Neural progenitor cell (in vitro differentiated cells): ENCODE data around the gene LRP1B. TPM values are rescaled to one million over a fixed set of nuclear protein-coding genes. Genes with fewer than 3 reads are reported as not detected.

Experiments
- DNase-seq: peaks from one replicate; pipeline ENCODE4 v3.0.0-alpha.2; 2016; ENCODE audit warnings: low spot score
- H2AFZ ChIP-seq: fragments of 200-600 bp; sonication (generic); replicated peaks from 2 replicates; pipeline ENCODE4 v1.6.1; 2016; ENCODE audit warnings: antibody characterized with exemption
- H3F3A ChIP-seq: fragments of 200-600 bp; sonication (generic); 2 replicates; pipeline ENCODE4 v1.6.1; 2016; ENCODE audit warnings: antibody characterized with exemption, low read depth
- H3K27ac ChIP-seq: fragments of 200-600 bp; sonication (generic); 2 replicates; pipeline ENCODE4 v1.5.1; 2016; ENCODE audit warnings: mild to moderate bottlenecking
- H3K27me3 ChIP-seq: fragments of 200-600 bp; sonication (generic); 2 replicates; pipeline ENCODE4 v1.6.1; 2016; ENCODE audit warnings: mild to moderate bottlenecking, moderate library complexity
- H3K36me3 ChIP-seq: fragments of 200-600 bp; sonication (generic); 2 replicates; pipeline ENCODE4 v1.5.1; 2016
- H3K4me1 ChIP-seq: fragments of 200-600 bp; sonication (generic); 2 replicates; pipeline ENCODE4 v1.6.1; 2016; ENCODE audit warnings: mixed run types
- H3K4me2 ChIP-seq: fragments of 200-600 bp; sonication (generic); 2 replicates; pipeline ENCODE4 v1.6.1; 2016
- H3K4me3 ChIP-seq: fragments of 200-600 bp; sonication (generic); 2 replicates; pipeline ENCODE4 v1.5.1; 2016
- H3K79me2 ChIP-seq: fragments of 200-600 bp; sonication (generic); 2 replicates; pipeline ENCODE4 v1.6.1; 2016; ENCODE audit warnings: low read depth
- H3K9ac ChIP-seq: fragments of 200-600 bp; sonication (generic); 2 replicates; pipeline ENCODE4 v1.6.1; 2016
- H3K9me3 ChIP-seq: fragments of 200-600 bp; sonication (generic); 2 replicates; pipeline ENCODE4 v1.5.1; 2016; ENCODE audit warnings: low read depth
- H4K20me1 ChIP-seq: fragments of 200-600 bp; sonication (generic); 2 replicates; pipeline ENCODE4 v1.6.1; 2016; ENCODE audit warnings: low read depth
- H3K27ac Mint-ChIP-seq: 3 replicates; pipeline ENCODE4 v1.8.0; 2021; ENCODE audit warnings: mixed read lengths
- H3K27me3 Mint-ChIP-seq: 2 replicates; pipeline ENCODE4 v1.8.0; 2022; ENCODE audit warnings: low read depth, mild to moderate bottlenecking, inconsistent platforms, moderate library complexity, mixed read lengths; ENCODE audit not compliant: insufficient read depth
- H3K36me3 Mint-ChIP-seq: 3 replicates; pipeline ENCODE4 v1.8.0; 2021; ENCODE audit warnings: mixed read lengths
- H3K4me1 Mint-ChIP-seq: 3 replicates; pipeline ENCODE4 v1.8.0; 2021; ENCODE audit warnings: mixed read lengths
- H3K4me3 Mint-ChIP-seq: 3 replicates; pipeline ENCODE4 v1.8.0; 2021; ENCODE audit warnings: mild to moderate bottlenecking, moderate library complexity, mixed read lengths
- H3K9me3 Mint-ChIP-seq: 3 replicates; pipeline ENCODE4 v1.8.0; 2020; ENCODE audit warnings: mixed read lengths
- CTCF ChIP-seq: fragments of 200-600 bp; sonication (generic); IDR thresholded peaks from 2 replicates; pipeline ENCODE4 v1.5.1; 2017; ENCODE audit warnings: antibody characterized with exemption, mild to moderate bottlenecking
- EZH2 ChIP-seq: fragments of 200-600 bp; sonication (generic); IDR thresholded peaks from 2 replicates; pipeline ENCODE4 v1.6.1; 2017; ENCODE audit warnings: antibody characterized with exemption, mild to moderate bottlenecking, moderate library complexity
- EZH2phosphoT487 ChIP-seq: fragments of 200-600 bp; sonication (generic); IDR thresholded peaks from 2 replicates; pipeline ENCODE4 v1.6.1; 2017; ENCODE audit warnings: antibody characterized with exemption
- total RNA-seq: library from RNA; depleted of rRNA; stranded (reverse); fragments of >200 nt; gene quantifications from 2 replicates; pipeline ENCODE4 v1.2.3, GENCODE V29; 2015; ENCODE audit warnings: low replicate concordance

LRP1B gene
- total RNA-seq, 1 donor from 2014 or later = not detected

- Mint-ChIP-seq H3K4me1 (peaks cover 2% of the 10 kb centered on the region), H3K27me3 (no peaks in the 10 kb centered on the region), H3K27ac (no peak overlapping the region), H3K4me3 (no peak overlapping the region), H3K9me3 (no peaks in the 10 kb centered on the region), H3K36me3 (no peaks in the 10 kb centered on the region)
- Histone ChIP-seq H3K9ac (no peak overlapping the region), H3K27me3 (no peaks in the 10 kb centered on the region), H3K4me1 (peaks cover 13% of the 10 kb centered on the region), H3K9me3 (no peaks in the 10 kb centered on the region), H3K4me2 (no peak overlapping the region), H3K27ac (no peak overlapping the region), H2AFZ (no peak overlapping the region), H3K4me3 (no peak overlapping the region), H3K36me3 (no peaks in the 10 kb centered on the region), H3F3A (no peaks in the 10 kb centered on the region), H3K79me2 (no peaks in the 10 kb centered on the region), H4K20me1 (no peaks in the 10 kb centered on the region)
- no peak for TF ChIP-seq EZH2
- TF ChIP-seq CTCF = no peak
- TF ChIP-seq EZH2phosphoT487 = no peak
- no peak for DNase-seq
Measured at GRCh38 chr2:141038341-141038740, 1092.5 kb downstream of the LRP1B start.

GRCh38 chr2:141037361-141037760 is 1093.5 kb downstream of the LRP1B start:
- TF ChIP-seq EZH2 = no peak
- TF ChIP-seq CTCF = no peak
- TF ChIP-seq EZH2phosphoT487 = no peak
- Mint-ChIP-seq H3K4me3 (no peak overlapping the region), H3K36me3 (no peaks in the 10 kb centered on the region), H3K27ac (no peak overlapping the region), H3K27me3 (no peaks in the 10 kb centered on the region), H3K9me3 (no peaks in the 10 kb centered on the region), H3K4me1 (peaks cover 2% of the 10 kb centered on the region)
- no peaks in the 10 kb centered on the region for H4K20me1 ChIP-seq
- no peak overlapping the region for H3K4me2 ChIP-seq
- no peaks in the 10 kb centered on the region for H3K27me3 ChIP-seq
- no peaks in the 10 kb centered on the region for H3K79me2 ChIP-seq
- H3F3A ChIP-seq = no peaks in the 10 kb centered on the region
- no peak overlapping the region for H3K9ac ChIP-seq
- H3K9me3 ChIP-seq = no peaks in the 10 kb centered on the region
- DNase-seq = no peak
- no peak overlapping the region for H3K4me3 ChIP-seq
- H3K27ac ChIP-seq = no peak overlapping the region
- H3K36me3 ChIP-seq = no peaks in the 10 kb centered on the region
- H3K4me1 ChIP-seq = peaks cover 13% of the 10 kb centered on the region
- H2AFZ ChIP-seq = no peak overlapping the region

GRCh38 chr2:141035846-141036420 is 1094.9 kb downstream of the LRP1B start:
- no peaks in the 10 kb centered on the region for H3K36me3 Mint-ChIP-seq
- Histone ChIP-seq H3K4me3 (no peak overlapping the region), H3K9me3 (no peaks in the 10 kb centered on the region), H3K4me2 (no peak overlapping the region), H3K9ac (no peak overlapping the region), H3K27ac (peak overlapping the region; percentile 64), H3K79me2 (no peaks in the 10 kb centered on the region), H3K4me1 (peaks cover 13% of the 10 kb centered on the region), H3K36me3 (no peaks in the 10 kb centered on the region), H3F3A (no peaks in the 10 kb centered on the region), H2AFZ (peak overlapping the region; percentile 81), H3K27me3 (no peaks in the 10 kb centered on the region), H4K20me1 (no peaks in the 10 kb centered on the region)
- H3K27ac Mint-ChIP-seq = no peak overlapping the region
- no peaks in the 10 kb centered on the region for H3K9me3 Mint-ChIP-seq
- DNase-seq = no peak
- no peak for TF ChIP-seq CTCF
- TF ChIP-seq EZH2 = no peak
- peaks cover 2% of the 10 kb centered on the region for H3K4me1 Mint-ChIP-seq
- no peak overlapping the region for H3K4me3 Mint-ChIP-seq
- no peaks in the 10 kb centered on the region for H3K27me3 Mint-ChIP-seq
